Measurements from ENCODE around the gene CAPN11.

- TF ChIP-seq ZNF274 (IDR thresholded peaks at IDR 0.05; ENCODE audit: low read depth, low read length) (no peak), SUZ12 (IDR thresholded peaks at IDR 0.05; ENCODE audit: extremely low read depth, insufficient read depth, insufficient read length) (no peak), YY1 (IDR thresholded peaks at IDR 0.05; ENCODE audit: insufficient read depth, insufficient read length) (no peak)
Observed at GRCh38 chr6:44227148-44227793, 68.7 kb downstream of the CAPN11 start.
